ENCODE data around the gene COPS7A. TPM values are rescaled to one million over a fixed set of nuclear protein-coding genes. Genes with fewer than 3 reads are reported as not detected.
A peak's percentile ranks its signal among the peaks of the same experiment; 100 is the strongest.

Gene COPS7A
- total and polyA plus RNA-seq, 9 of the 15 experiments (the other 6 are each of a cell fraction or from before 2014, with no cell fraction given): 12.7 to 36.0 (median 24.3) TPM

GRCh38 chr12:6723607-6724408 is at the start of gene COPS7A (continued):
- TF ChIP-seq ATF2 (CRISPR knock-in tag; IDR thresholded peaks at IDR 0.05) (no peak), ZNF445 (CRISPR knock-in tag; IDR thresholded peaks at IDR 0.05; ENCODE audit: low read depth) (no peak), NR2C2 (CRISPR knock-in tag; IDR thresholded peaks at IDR 0.05) (peak; percentile 44; the same call in 1 of the 2 replicates), NR2C2 (tag; IDR thresholded peaks at IDR 0.05) (peak; percentile 91), ZNF518B (CRISPR knock-in tag; IDR thresholded peaks at IDR 0.05) (no peak), E2F4 (CRISPR knock-in tag; IDR thresholded peaks at IDR 0.05; ENCODE audit: low read depth) (no peak), MAFK (IDR thresholded peaks at IDR 0.05; ENCODE audit: low read length) (no peak), TFAM (CRISPR knock-in tag; conservative IDR thresholded peaks at IDR 0.05) (no peak), TAF7 (tag; IDR thresholded peaks at IDR 0.05) (peak; percentile 77), GTF2E2 (tag; IDR thresholded peaks at IDR 0.05) (peak; percentile 75; the same call in 1 of the 2 replicates), ZBTB11 (CRISPR knock-in tag; IDR thresholded peaks at IDR 0.05) (peak in 1 of 3 experiments; percentile 93; a peak in 2 of 6 replicates), SMAD4 (CRISPR knock-in tag; conservative IDR thresholded peaks at IDR 0.05) (peak; percentile 68; the same call in 1 of the 2 replicates), BRCA1 (IDR thresholded peaks at IDR 0.05) (no peak), BRCA1 (CRISPR knock-in tag; IDR thresholded peaks at IDR 0.05) (no peak), ZNF282 (CRISPR knock-in tag; IDR thresholded peaks at IDR 0.05) (no peak), NFATC3 (IDR thresholded peaks at IDR 0.05) (peak; percentile 61; the same call in 1 of the 2 replicates), ELF1 (tag; IDR thresholded peaks at IDR 0.05) (peak; percentile 94), CCNT2 (IDR thresholded peaks at IDR 0.05; ENCODE audit: borderline replicate concordance, extremely low read depth, insufficient read length, low read depth, low read length) (peak; percentile 63)

All from K562 (cell line).